Muscle layer of colon (tissue), 2 donors: ENCODE data around the gene TLR8.
"Not testable (repeated sequence)": the region's sequence is repeated elsewhere in the genome, so short reads cannot be mapped to it uniquely, and the experiment has no call there.

Experiments
- H3K27ac ChIP-seq: one replicate; pipeline ENCODE4 v1.7.0; 2013; ENCODE audit warnings: low read depth, mild to moderate bottlenecking, low read length, moderate library complexity
- H3K27me3 ChIP-seq, 2 donors: one replicate each; pipeline ENCODE4 v1.7.0; 2013; ENCODE audit warnings: low read length in 2 of 2, mild to moderate bottlenecking in 2 of 2; ENCODE audit not compliant: insufficient read depth in 2 of 2, control insufficient read depth in 1 of 2
- H3K36me3 ChIP-seq: one replicate; pipeline ENCODE4 v1.7.0; 2013; ENCODE audit warnings: mild to moderate bottlenecking, low read length; ENCODE audit not compliant: insufficient read depth
- H3K4me1 ChIP-seq: one replicate; pipeline ENCODE4 v1.7.0; 2013; ENCODE audit warnings: mild to moderate bottlenecking, low read length; ENCODE audit not compliant: insufficient read depth
- H3K4me3 ChIP-seq, 2 donors: one replicate each; pipeline ENCODE4 v1.7.0; 2013; ENCODE audit warnings: low read length in 2 of 2, low read depth in 1 of 2, mild to moderate bottlenecking in 1 of 2, moderate library complexity in 1 of 2
- H3K9ac ChIP-seq: one replicate; pipeline ENCODE4 v1.7.0; 2013; ENCODE audit warnings: low read length
- H3K9me3 ChIP-seq: one replicate; pipeline ENCODE4 v1.7.0; 2013; ENCODE audit warnings: mild to moderate bottlenecking, low read length
- donor health status: abdominal sarcoma.
- donor health status: Adenocarcinoma of cecum.

Gene TLR8

GRCh38 chrX:12955882-12956703 is 49.7 kb downstream of the TLR8 start:
- Histone ChIP-seq H3K4me3 (no peak overlapping the region), H3K4me1 (no peaks in the 10 kb centered on the region), H3K27ac (no peak overlapping the region), H3K9me3 (no peaks in the 10 kb centered on the region), H3K9ac (no peak overlapping the region), H3K27me3 (peaks cover 0 to 4% of the 10 kb centered on the region in 2 donors), H3K36me3 (no peaks in the 10 kb centered on the region)

- Histone ChIP-seq H3K4me3 (no peak overlapping the region), H3K36me3 (no peaks in the 10 kb centered on the region), H3K9ac (no peak overlapping the region), H3K9me3 (no peaks in the 10 kb centered on the region), H3K4me1 (no peaks in the 10 kb centered on the region), H3K27me3 (peaks cover 0 to 4% of the 10 kb centered on the region in 2 donors), H3K27ac (no peak overlapping the region)
Observed at GRCh38 chrX:12956704-12957534, 50.5 kb downstream of the TLR8 start.

GRCh38 chrX:12958059-12958458 is 51.6 kb downstream of the TLR8 start:
- Histone ChIP-seq H3K36me3 (no peaks in the 10 kb centered on the region), H3K9ac (no peak overlapping the region), H3K9me3 (no peaks in the 10 kb centered on the region), H3K27ac (no peak overlapping the region), H3K4me1 (no peaks in the 10 kb centered on the region), H3K27me3 (peaks cover 0 to 4% of the 10 kb centered on the region in 2 donors), H3K4me3 (no peak overlapping the region)

- Histone ChIP-seq H3K9me3 (no peaks in the 10 kb centered on the region), H3K36me3 (no peaks in the 10 kb centered on the region), H3K4me1 (no peaks in the 10 kb centered on the region), H3K4me3 (no peak overlapping the region), H3K27me3 (peaks cover 0 to 4% of the 10 kb centered on the region in 2 donors), H3K9ac (no peak overlapping the region), H3K27ac (no peak overlapping the region)
Observed at GRCh38 chrX:12958461-12958860, 52.0 kb downstream of the TLR8 start.

- no peaks in the 10 kb centered on the region for H3K4me1 ChIP-seq
- H3K4me3 ChIP-seq: no peak overlapping the region
- no peaks in the 10 kb centered on the region for H3K27me3 ChIP-seq
- no peaks in the 10 kb centered on the region for H3K36me3 ChIP-seq
- no peak overlapping the region for H3K9ac ChIP-seq
- no peak overlapping the region for H3K27ac ChIP-seq
- no peaks in the 10 kb centered on the region for H3K9me3 ChIP-seq
Observed at GRCh38 chrX:12961196-12961718, 54.8 kb downstream of the TLR8 start.

GRCh38 chrX:12962041-12962504 is 55.7 kb downstream of the TLR8 start:
- Histone ChIP-seq H3K9ac (no peak overlapping the region), H3K4me1 (no peaks in the 10 kb centered on the region), H3K4me3 (no peak overlapping the region), H3K9me3 (no peaks in the 10 kb centered on the region), H3K27me3 (no peaks in the 10 kb centered on the region), H3K27ac (no peak overlapping the region), H3K36me3 (no peaks in the 10 kb centered on the region)

- not testable (repeated sequence) for H3K9me3 ChIP-seq, H3K9ac ChIP-seq, H3K27ac ChIP-seq, H3K4me1 ChIP-seq, H3K27me3 ChIP-seq, H3K36me3 ChIP-seq, H3K4me3 ChIP-seq
Observed at GRCh38 chrX:12963210-12963850, 56.9 kb downstream of the TLR8 start.

- no peaks in the 10 kb centered on the region for H3K36me3 ChIP-seq
- no peak overlapping the region for H3K9ac ChIP-seq
- no peak overlapping the region for H3K4me3 ChIP-seq
- no peak overlapping the region for H3K27ac ChIP-seq
- no peaks in the 10 kb centered on the region for H3K4me1 ChIP-seq
- H3K9me3 ChIP-seq: no peaks in the 10 kb centered on the region
- no peaks in the 10 kb centered on the region for H3K27me3 ChIP-seq
Observed at GRCh38 chrX:12965131-12965940, 58.9 kb downstream of the TLR8 start.

GRCh38 chrX:12966151-12966550 is 59.7 kb downstream of the TLR8 start:
- H3K27me3 ChIP-seq: no peaks in the 10 kb centered on the region
- no peaks in the 10 kb centered on the region for H3K4me1 ChIP-seq
- no peak overlapping the region for H3K9ac ChIP-seq
- no peaks in the 10 kb centered on the region for H3K36me3 ChIP-seq
- no peak overlapping the region for H3K27ac ChIP-seq
- H3K9me3 ChIP-seq: no peaks in the 10 kb centered on the region
- H3K4me3 ChIP-seq: no peak overlapping the region

GRCh38 chrX:12967711-12968465 is 61.5 kb downstream of the TLR8 start:
- no peaks in the 10 kb centered on the region for H3K9me3 ChIP-seq
- no peaks in the 10 kb centered on the region for H3K36me3 ChIP-seq
- no peak overlapping the region for H3K4me3 ChIP-seq
- no peak overlapping the region for H3K9ac ChIP-seq
- no peaks in the 10 kb centered on the region for H3K27me3 ChIP-seq
- no peaks in the 10 kb centered on the region for H3K4me1 ChIP-seq
- H3K27ac ChIP-seq: no peak overlapping the region
